ENCODE measurements around the gene KCNIP2.

DNA sequence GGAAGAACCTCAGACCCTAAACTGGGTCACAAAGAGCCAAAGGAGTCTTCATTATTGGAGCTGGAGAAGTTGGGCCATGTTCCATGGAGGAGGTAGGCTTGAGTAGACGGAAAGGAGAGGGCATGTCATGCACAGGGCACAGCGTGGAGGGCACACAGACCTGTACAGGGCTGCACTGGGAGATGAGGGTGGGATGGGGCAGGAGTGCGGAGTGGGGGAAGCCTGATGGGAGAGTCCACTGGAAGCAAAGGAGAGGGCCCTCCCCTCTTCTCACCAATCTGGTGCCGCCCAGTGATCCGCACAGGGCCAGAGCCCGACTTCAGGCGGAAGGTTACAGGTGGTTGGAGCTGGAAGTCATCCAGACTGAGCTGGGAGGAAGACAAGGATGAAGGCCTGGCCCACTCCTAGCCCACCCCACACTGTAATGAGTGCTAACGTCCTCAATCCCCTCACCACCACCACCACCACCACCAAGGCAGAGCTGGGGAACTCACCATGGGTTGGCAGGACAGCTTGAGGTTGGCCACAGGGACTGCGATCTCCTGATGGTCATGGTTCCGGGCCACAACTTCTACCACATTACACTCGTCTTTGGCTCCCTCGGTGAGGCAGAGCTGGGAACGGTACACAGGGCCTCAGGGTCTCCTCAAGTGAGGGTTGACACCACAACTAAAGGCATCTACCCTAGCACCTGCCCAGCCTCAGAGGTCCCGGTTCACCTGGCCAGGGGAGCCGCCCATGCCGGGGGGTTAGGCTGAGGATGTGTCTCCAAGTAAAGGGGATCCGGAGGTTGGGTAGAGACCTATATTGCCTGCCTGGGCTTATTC lies 61.4 kb downstream of the KCNIP2 start:
- TF ChIP-seq, protein P1, sequence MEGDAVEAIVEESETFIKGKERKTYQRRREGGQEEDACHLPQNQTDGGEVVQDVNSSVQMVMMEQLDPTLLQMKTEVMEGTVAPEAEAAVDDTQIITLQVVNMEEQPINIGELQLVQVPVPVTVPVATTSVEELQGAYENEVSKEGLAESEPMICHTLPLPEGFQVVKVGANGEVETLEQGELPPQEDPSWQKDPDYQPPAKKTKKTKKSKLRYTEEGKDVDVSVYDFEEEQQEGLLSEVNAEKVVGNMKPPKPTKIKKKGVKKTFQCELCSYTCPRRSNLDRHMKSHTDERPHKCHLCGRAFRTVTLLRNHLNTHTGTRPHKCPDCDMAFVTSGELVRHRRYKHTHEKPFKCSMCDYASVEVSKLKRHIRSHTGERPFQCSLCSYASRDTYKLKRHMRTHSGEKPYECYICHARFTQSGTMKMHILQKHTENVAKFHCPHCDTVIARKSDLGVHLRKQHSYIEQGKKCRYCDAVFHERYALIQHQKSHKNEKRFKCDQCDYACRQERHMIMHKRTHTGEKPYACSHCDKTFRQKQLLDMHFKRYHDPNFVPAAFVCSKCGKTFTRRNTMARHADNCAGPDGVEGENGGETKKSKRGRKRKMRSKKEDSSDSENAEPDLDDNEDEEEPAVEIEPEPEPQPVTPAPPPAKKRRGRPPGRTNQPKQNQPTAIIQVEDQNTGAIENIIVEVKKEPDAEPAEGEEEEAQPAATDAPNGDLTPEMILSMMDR (IDR thresholded peaks at IDR 0.05), result no peak
- no peak for TF ChIP-seq ZFX (IDR thresholded peaks at IDR 0.05; ENCODE audit: borderline replicate concordance)

Measured in 22Rv1 (cell line).